K562 (cell line): ENCODE data around the gene ABCF3. TPM values are rescaled to one million over a fixed set of nuclear protein-coding genes. Genes with fewer than 3 reads are reported as not detected.

ENCODE experiments used
- ARID4B ChIP-seq: sonication (generic); formaldehyde crosslinking; IDR thresholded peaks from 2 replicates; pipeline ENCODE4 v1.8.0; 2022; ENCODE audit warnings: mild to moderate bottlenecking, missing genetic modification reagents
- CHD7 ChIP-seq: fragments of 200-600 bp; sonication (generic); IDR thresholded peaks from one replicate; pipeline ENCODE4 v1.6.1; 2012; ENCODE audit warnings: mild to moderate bottlenecking, low read depth, low read length, inconsistent platforms
- ZNF766 ChIP-seq: fragments of 200-800 bp; sonication (Bioruptor generic); conservative IDR thresholded peaks from 2 replicates; pipeline ENCODE4 v1.6.1; 2016; ENCODE audit warnings: missing genetic modification characterization, missing compliant biosample characterization
- polyA plus RNA-seq, 8 experiments: library from polyadenylated mRNA; depleted of rRNA in 4 of 8; stranded (reverse) in 5 of 8; unstranded in 3 of 8; fragments of >200 nt; fragmentation: Nextera tagmentation in 2 of 8; fragmentation: Illumina TruSeq in 1 of 8; extraction: Ambion mirVana in 2 of 8; extraction: Trizol in 1 of 8; gene quantifications; 2 replicates each; pipeline versions ENCODE4 v1.2.1 to v1.2.3, GENCODE V29; 2011 to 2014; ENCODE audit warnings: inconsistent platforms in 1 of 8, missing spikeins in 1 of 8
- total RNA-seq, 7 experiments: library from RNA; depleted of rRNA in 6 of 7; stranded (reverse); fragments of >200 nt in 6 of 7; fragmentation: Illumina TruSeq in 2 of 7; extraction: Trizol in 2 of 7; gene quantifications; 2 replicates each; pipeline versions ENCODE4 v1.2.1 to v1.2.3, GENCODE V29; 2011 to 2021; ENCODE audit warnings: low replicate concordance in 1 of 7

The ABCF3 gene
- total and polyA plus RNA-seq, 9 of the 15 experiments (the other 6 are each of a cell fraction or from before 2014, with no cell fraction given): 6.7 to 77.9 (median 45.1) TPM

DNA sequence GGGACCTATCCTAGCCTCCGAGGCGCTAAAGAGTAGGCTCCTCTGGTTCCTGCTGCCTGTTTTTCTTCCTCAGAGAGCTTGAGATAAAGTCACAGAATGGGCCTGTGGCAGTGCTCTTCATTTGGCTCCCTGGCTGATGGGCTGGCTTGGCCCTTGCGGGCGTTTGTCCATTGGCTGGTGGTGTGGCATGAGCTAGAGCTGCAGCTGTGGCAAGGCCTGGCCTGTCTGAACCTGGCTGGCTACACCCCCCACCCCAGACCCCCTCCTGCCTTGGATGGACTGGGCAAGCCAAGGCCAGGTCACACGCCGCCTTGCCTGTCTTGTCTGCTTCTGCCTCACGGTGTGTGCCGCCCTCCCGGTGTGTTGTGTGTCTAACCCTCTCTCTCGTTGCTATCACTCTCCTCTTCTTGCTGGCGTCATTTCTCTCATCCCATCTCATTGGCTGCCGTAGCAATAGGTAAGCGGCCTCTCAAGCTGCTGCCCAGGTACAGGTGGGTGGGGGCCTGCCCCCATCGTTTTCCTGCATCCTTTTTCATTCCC, 8.2 kb upstream of the ABCF3 start (continued):
- TF ChIP-seq CHD7: no peak
- TF ChIP-seq ARID4B (CRISPR knock-in tag): no peak
- TF ChIP-seq ZNF766 (CRISPR knock-in tag): no peak
